ENCODE measurements around the gene ELOVL1. TPM values are rescaled to one million over a fixed set of nuclear protein-coding genes. Genes with fewer than 3 reads are reported as not detected.

The ELOVL1 gene
- total RNA-seq, 1 donor from 2014 or later = 61.9 TPM

DNA sequence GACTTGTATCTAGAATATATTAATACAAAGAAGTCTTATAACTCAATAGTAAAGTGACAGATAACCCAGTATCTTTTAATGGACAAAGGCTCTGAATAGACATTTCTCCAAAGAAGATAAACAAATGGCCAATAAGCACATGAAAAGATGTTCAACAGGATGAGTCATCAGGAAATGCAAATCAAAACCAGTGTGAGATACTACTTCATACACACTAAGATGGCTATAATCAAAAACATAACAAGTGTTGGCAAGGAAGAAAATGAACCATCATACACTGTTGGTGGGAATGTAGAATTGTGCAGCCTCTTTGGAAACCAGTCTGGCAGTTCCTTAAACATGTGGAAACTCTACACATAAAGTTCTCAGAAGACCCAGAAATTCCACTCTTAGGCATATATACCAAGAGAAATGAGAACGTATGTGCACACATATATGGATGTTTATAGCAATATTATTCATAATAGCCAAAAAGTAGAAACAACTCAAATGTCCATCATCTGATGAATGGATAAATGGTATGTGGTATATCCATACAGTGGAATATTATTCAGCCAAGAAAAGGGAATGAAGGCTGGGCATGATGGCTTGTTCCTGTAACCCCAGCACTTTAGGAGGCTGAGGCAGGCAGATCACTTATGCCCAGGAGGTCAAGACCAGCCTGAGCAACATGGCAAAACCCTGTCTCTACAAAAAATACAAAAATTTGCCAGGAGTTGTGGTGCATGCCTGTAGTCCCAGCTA is 40.1 kb downstream of the ELOVL1 start:
- no peak for DNase-seq (ENCODE audit: extremely low spot score, unreplicated experiment)
- Mint-ChIP-seq H3K4me1 (ENCODE audit: unreplicated experiment) (peaks cover 10% of the 10 kb centered on the region), H3K9me3 (ENCODE audit: unreplicated experiment) (peaks cover 21% of the 10 kb centered on the region), H3K4me3 (ENCODE audit: unreplicated experiment) (no peak overlapping the region), H3K27me3 (ENCODE audit: unreplicated experiment) (no peaks in the 10 kb centered on the region), H3K36me3 (ENCODE audit: unreplicated experiment) (no peaks in the 10 kb centered on the region), H3K27ac (ENCODE audit: unreplicated experiment) (no peak overlapping the region)
- TF ChIP-seq, protein P1, sequence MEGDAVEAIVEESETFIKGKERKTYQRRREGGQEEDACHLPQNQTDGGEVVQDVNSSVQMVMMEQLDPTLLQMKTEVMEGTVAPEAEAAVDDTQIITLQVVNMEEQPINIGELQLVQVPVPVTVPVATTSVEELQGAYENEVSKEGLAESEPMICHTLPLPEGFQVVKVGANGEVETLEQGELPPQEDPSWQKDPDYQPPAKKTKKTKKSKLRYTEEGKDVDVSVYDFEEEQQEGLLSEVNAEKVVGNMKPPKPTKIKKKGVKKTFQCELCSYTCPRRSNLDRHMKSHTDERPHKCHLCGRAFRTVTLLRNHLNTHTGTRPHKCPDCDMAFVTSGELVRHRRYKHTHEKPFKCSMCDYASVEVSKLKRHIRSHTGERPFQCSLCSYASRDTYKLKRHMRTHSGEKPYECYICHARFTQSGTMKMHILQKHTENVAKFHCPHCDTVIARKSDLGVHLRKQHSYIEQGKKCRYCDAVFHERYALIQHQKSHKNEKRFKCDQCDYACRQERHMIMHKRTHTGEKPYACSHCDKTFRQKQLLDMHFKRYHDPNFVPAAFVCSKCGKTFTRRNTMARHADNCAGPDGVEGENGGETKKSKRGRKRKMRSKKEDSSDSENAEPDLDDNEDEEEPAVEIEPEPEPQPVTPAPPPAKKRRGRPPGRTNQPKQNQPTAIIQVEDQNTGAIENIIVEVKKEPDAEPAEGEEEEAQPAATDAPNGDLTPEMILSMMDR (IDR thresholded peaks at IDR 0.05) = no peak

DNA sequence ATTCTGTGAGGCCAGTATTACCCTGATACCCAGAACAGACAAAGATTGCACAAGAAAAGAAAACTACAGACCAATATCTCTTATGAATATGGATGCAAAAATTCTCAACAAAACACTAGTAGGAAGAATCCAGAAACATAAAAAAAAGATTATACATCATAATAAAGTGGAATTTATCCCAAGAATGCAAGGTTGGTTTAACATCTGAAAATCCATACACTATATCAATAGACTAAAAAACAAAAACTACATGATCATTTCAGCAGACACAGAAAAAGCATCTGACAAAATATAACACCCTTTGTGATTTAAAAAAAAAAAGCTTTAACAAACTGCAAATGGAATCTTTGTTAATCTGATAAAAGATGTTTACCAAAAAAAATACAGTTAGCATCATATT is 42.4 kb downstream of the ELOVL1 start:
- TF ChIP-seq, protein P1 (IDR thresholded peaks at IDR 0.05) = no peak
- no peak overlapping the region for H3K27ac Mint-ChIP-seq (ENCODE audit: unreplicated experiment)

DNA sequence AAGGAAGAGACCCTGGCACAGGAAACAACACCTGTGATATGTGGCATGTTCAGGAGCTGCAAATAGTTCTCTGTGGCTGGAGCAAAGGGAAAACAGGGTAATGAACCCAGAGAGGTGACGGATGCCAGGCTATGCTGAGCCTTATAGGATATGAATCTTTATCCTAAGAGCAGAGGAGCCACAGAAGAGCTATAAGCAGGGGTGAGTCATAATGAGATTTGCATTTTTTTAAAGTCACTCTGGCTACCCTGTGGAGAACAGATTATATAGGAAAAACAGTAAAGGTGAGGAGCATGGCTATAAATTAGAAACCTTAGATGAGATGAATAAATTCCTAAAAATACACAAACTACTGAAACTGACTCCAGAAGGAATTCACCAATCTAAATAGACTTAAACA is 43.0 kb downstream of the ELOVL1 start:
- TF ChIP-seq, protein P1 (IDR thresholded peaks at IDR 0.05) = no peak
- no peak overlapping the region for H3K27ac Mint-ChIP-seq (ENCODE audit: unreplicated experiment)
- no peak overlapping the region for H3K4me3 Mint-ChIP-seq (ENCODE audit: unreplicated experiment)
- H3K4me1 Mint-ChIP-seq (ENCODE audit: unreplicated experiment) = peaks cover 2% of the 10 kb centered on the region
- H3K9me3 Mint-ChIP-seq (ENCODE audit: unreplicated experiment) = peaks cover 21% of the 10 kb centered on the region
- no peak for DNase-seq (ENCODE audit: extremely low spot score, unreplicated experiment)
- H3K36me3 Mint-ChIP-seq (ENCODE audit: unreplicated experiment) = no peaks in the 10 kb centered on the region
- no peaks in the 10 kb centered on the region for H3K27me3 Mint-ChIP-seq (ENCODE audit: unreplicated experiment)

More for the DNA sequence above, 42.4 kb downstream of the ELOVL1 start:
- Mint-ChIP-seq H3K4me1 (ENCODE audit: unreplicated experiment) (peaks cover 7% of the 10 kb centered on the region), H3K36me3 (ENCODE audit: unreplicated experiment) (no peaks in the 10 kb centered on the region), H3K27me3 (ENCODE audit: unreplicated experiment) (no peaks in the 10 kb centered on the region), H3K9me3 (ENCODE audit: unreplicated experiment) (peaks cover 21% of the 10 kb centered on the region), H3K4me3 (ENCODE audit: unreplicated experiment) (no peak overlapping the region)
- DNase-seq (ENCODE audit: extremely low spot score, unreplicated experiment) = no peak

DNA sequence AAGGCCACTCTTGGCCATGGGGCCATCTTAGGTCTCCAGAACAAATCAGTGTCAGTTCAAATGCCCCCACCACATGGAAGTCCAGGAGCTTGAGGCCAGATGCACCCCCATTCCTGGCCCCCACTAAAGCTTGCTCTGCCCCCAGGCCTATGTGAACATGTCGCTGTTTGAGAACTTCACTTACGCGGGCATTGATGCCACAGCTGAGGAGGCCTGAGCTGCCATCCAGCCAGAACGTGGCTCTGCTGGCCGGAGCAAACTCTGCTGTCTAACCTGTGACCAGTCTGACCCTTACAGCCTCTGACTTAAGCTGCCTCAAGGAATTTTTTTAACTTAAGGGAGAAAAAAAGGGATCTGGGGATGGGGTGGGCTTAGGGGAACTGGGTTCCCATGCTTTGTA is 45.3 kb downstream of the ELOVL1 start:
- DNase-seq (ENCODE audit: extremely low spot score, unreplicated experiment) = no peak
- Mint-ChIP-seq H3K4me1 (ENCODE audit: unreplicated experiment) (no peaks in the 10 kb centered on the region), H3K27ac (ENCODE audit: unreplicated experiment) (no peak overlapping the region), H3K9me3 (ENCODE audit: unreplicated experiment) (peaks cover 18% of the 10 kb centered on the region), H3K36me3 (ENCODE audit: unreplicated experiment) (no peaks in the 10 kb centered on the region), H3K4me3 (ENCODE audit: unreplicated experiment) (no peak overlapping the region), H3K27me3 (ENCODE audit: unreplicated experiment) (no peaks in the 10 kb centered on the region)
- TF ChIP-seq, protein P1 (IDR thresholded peaks at IDR 0.05) = no peak

DNA sequence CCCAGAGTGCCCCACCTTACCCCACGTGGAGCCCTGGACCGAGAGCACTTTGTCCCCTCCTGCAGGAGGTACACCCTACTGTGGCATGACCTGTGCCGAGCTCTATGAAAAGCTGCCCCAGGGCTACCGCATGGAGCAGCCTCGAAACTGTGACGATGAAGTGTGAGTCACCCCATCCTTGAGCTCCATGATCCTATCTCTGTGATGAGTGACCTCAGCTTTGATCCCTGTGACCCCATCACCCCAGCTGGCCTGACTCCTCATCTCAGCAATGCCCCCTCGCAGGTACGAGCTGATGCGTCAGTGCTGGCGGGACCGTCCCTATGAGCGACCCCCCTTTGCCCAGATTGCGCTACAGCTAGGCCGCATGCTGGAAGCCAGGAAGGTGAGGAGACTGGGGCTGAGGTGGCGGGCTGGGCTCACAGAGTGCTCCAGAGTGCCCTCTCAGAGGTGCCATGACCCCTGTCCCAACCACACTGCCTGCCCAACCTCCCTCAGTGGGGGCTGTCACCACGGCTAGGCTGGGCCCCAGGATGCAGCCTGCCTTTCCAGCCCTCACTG is 46.4 kb downstream of the ELOVL1 start:
- Mint-ChIP-seq H3K4me1 (ENCODE audit: unreplicated experiment) (no peaks in the 10 kb centered on the region), H3K27ac (ENCODE audit: unreplicated experiment) (no peak overlapping the region), H3K4me3 (ENCODE audit: unreplicated experiment) (no peak overlapping the region), H3K27me3 (ENCODE audit: unreplicated experiment) (no peaks in the 10 kb centered on the region), H3K9me3 (ENCODE audit: unreplicated experiment) (peaks cover 13% of the 10 kb centered on the region), H3K36me3 (ENCODE audit: unreplicated experiment) (no peaks in the 10 kb centered on the region)
- TF ChIP-seq, protein P1 (IDR thresholded peaks at IDR 0.05) = no peak
- DNase-seq (ENCODE audit: extremely low spot score, unreplicated experiment) = no peak

Data from osteocyte (in vitro differentiated cells).